AG09319 (cell line): ENCODE results near the gene PDAP1.
A peak's percentile ranks its signal among the peaks of the same experiment; 100 is the strongest.

ENCODE experiments used
- DNase-seq: peaks from one replicate; pipeline ENCODE4 v3.0.0-alpha.2; 2010; ENCODE audit warnings: low read depth; ENCODE audit errors: extremely low read depth
- CTCF ChIP-seq: IDR thresholded peaks from 2 replicates; pipeline ENCODE4 v1.5.1; 2011; ENCODE audit warnings: low read depth, mild to moderate bottlenecking, inconsistent platforms, low read length, moderate library complexity

The PDAP1 gene

DNA sequence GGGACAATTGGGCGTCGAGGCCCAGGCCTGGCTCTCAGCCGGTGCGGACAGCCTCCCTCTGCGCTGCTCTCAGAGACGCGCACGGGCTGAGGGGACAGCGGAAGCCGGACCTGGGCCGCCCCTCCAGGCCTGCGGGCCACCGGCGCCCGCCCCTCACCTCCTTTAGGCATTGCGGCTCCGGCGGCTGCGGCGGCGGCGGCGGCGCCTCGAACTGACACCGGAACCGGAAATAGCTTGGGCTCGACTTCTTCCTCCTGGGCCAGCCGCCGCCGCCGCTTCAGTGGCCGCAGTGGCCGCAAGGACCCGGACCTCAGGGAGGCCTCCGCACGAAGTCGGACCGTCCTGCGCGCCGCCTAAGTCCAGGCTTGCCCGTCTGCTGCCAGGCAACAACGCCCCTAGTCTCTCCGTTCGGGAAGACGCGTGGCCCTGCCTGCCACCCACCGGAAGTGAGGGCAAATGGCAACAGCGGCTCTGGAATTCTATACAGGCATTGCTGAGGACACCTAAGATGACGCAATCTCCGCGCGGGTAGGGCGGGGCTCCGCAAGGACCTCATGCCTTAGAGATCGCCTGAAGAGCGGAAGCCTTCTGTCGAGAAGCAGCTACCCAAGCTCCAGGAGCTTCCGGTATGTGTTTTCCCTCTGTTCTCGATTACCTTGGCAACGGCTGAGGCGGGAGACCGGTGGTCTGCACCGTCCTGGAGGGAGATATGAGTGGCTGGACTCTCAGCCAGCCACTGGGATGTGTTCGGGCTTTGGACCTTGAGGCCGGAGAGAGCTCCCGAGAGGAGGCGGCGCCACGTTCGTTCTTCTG, at the start of gene PDAP1, which contains the start of gene BUD31:
Gene PDAP1 (minus strand): TSS at position 219 of the 813 bp plus-strand sequence. CDS start 49 bp downstream, at position 170.
Gene BUD31 (plus strand): TSS at position 591 of the 813 bp plus-strand sequence. CDS start 2,124 bp downstream, outside the sequence.
- no peak for TF ChIP-seq CTCF
- peak; percentile 88 for DNase-seq

GRCh38 chr7:99457650-99458493, 49.5 kb upstream of the PDAP1 start:
- DNase-seq, result no peak
- no peak for TF ChIP-seq CTCF

- no peak for DNase-seq
- TF ChIP-seq CTCF, result no peak
Observed at GRCh38 chr7:99457050-99457649, 48.8 kb upstream of the PDAP1 start.

DNA sequence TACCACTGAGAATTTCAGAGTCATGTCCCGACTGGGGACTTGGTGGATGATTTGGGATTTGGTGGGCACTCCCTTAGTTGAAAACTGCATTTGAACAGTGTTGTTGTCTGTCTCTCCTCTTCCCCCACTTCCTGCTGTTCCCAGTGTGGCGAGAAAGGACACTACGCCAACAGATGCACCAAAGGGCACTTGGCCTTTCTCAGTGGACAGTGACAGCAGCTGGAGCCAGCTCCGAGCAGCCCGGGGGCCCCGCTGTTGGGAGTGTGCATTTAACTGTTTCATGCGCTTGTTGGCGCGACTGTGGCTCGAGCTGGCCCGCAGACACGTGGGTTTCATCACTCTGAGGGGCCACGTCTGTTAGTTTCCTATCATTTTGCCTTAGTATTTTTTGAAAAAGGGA, 47.9 kb upstream of the PDAP1 start:
- no peak for DNase-seq
- no peak for TF ChIP-seq CTCF

DNA sequence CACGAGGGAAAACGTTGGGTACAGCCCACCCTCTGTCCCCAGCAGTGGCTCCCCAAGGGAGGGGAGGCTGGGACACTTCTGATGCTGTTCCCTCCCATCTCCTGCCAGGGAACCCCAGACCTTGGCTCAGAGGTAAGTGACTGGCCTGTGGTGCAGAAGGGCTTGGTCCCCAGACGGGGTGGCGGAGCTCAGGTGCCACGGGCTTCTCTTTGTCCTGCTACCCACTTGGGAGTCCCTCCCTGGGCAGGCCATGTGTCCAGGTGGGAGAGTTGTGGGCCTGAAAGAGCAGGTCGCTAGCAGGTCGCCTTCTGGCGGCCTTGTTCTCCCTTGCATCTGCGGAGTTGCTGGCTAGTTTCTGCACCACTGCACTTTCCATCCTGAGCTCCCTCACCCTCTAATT, 47.5 kb upstream of the PDAP1 start:
- no peak for DNase-seq
- no peak for TF ChIP-seq CTCF

DNA sequence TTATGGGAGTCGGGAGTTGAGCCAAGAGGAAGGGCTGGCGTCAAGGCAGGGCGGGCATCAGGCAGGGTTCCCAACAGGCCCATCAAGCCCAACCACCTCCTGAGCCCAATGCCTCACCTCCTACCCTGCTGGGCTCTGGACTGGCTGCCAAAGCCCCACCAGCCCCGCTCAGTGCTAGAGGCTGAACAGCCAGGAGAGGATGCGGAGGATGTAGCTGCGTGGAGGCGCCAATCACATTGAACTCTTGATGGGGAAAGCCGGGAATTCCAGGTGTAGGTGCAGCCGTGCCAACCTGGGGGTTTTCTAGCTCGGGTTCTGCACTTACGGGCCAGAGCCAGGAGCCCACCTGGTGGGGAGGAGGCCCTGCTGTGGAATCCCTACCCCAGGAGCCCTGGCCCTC, 44.7 kb upstream of the PDAP1 start:
- no peak for DNase-seq
- TF ChIP-seq CTCF, result no peak
